ENCODE measurements around the gene MAMDC2. TPM values are rescaled to one million over a fixed set of nuclear protein-coding genes. Genes with fewer than 3 reads are reported as not detected.

MAMDC2 gene
- total and polyA plus RNA-seq, 2 donors, result 0.47 to 1.2 TPM

DNA sequence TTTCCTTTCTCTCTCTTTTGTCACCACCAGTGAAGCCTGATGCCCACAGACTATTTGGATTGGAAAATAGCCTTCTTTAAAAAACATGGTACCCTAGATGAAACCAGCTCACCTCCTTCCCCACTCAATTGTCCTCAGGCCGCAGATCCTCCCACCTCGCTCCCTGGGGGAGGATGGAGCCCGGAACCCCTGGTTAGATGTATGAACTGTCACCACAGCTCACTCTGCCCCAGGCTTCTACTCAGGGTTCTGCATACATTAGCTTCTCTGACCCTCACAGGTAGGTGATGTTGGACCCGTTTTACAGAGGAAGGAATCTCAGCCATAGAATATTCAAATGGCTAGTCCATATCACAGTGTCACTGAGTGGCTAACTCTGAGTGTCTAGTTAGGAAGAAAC is 1.8 kb downstream of the MAMDC2 start:
- Histone ChIP-seq H3K9me3 (ENCODE audit: control insufficient read depth in 2 of 2, insufficient read depth in 1 of 2, low read length in 1 of 2) (no peaks in the 10 kb centered on the region), H3K4me1 (ENCODE audit: control insufficient read depth in 2 of 2, insufficient read depth in 2 of 2, low read length in 2 of 2) (no peaks in the 10 kb centered on the region), H3K27ac (ENCODE audit: low read depth in 1 of 2, low read length in 1 of 2) (no peak overlapping the region), H3K27me3 (ENCODE audit: control insufficient read depth in 2 of 2, insufficient read depth in 1 of 2, low read length in 1 of 2) (peaks cover 17 to 48% of the 10 kb centered on the region in 2 donors), H3K36me3 (ENCODE audit: control insufficient read depth in 2 of 2, insufficient read depth in 2 of 2, low read length in 1 of 2) (no peaks in the 10 kb centered on the region), H3K4me3 (ENCODE audit: low read length in 2 of 2) (no peak overlapping the region)
- WGBS, result 97% methylated on average over 4 of the region's 4 CpGs
- no peak for DNase-seq (ENCODE audit: low read depth in 6 of 9, low spot score in 9 of 9)

DNA sequence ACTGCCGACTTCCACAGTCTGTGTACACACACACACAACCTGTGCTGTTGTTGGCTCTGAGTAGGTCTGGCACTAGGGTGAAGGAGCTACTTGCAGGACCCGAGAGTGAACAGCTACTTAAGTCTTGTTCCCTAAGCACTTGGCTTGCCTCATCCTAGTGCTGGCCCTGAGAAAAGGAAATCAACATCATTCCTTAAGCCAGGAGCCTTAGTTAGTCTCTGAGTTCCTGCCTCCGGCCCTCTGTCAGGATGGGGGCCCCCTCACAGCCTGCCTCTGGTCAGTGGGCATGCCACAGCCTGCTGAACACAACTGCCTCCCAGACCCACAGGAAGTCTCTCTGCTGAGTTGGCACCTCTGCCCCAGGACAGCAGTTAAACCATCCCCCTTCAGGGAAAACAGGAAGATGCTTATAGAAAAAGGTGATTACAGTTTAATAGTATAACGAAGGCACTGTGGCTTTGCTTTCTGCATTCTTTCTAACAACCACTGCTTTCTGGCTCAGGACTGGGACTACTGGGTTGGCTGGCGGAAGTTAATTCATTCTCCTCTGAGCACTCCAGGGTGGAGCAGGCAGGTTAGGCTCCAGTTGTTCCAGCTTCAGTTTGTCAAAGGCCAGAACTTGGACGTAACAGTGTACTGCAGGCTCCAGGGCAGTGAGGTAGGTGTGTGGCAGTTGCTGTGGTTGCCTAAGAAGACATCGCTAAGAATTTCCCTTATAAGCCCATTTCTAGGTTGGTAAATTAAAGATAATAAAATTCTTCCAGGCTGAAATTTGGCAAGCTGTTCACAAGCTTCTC is 2.8 kb downstream of the MAMDC2 start:
- 48% methylated on average over 7 of the region's 7 CpGs for WGBS
- DNase-seq (ENCODE audit: low read depth in 6 of 9, low spot score in 9 of 9), result no peak
- no peaks in the 10 kb centered on the region for H3K36me3 ChIP-seq (ENCODE audit: control insufficient read depth in 2 of 2, insufficient read depth in 2 of 2, low read length in 1 of 2)
- no peak overlapping the region for H3K27ac ChIP-seq (ENCODE audit: low read depth in 1 of 2, low read length in 1 of 2)
- H3K9me3 ChIP-seq (ENCODE audit: control insufficient read depth in 2 of 2, insufficient read depth in 1 of 2, low read length in 1 of 2), result no peaks in the 10 kb centered on the region
- H3K27me3 ChIP-seq (ENCODE audit: control insufficient read depth in 2 of 2, insufficient read depth in 1 of 2, low read length in 1 of 2), result peaks cover 17 to 48% of the 10 kb centered on the region in 2 donors
- H3K4me3 ChIP-seq (ENCODE audit: low read length in 2 of 2), result no peak overlapping the region
- no peaks in the 10 kb centered on the region for H3K4me1 ChIP-seq (ENCODE audit: control insufficient read depth in 2 of 2, insufficient read depth in 2 of 2, low read length in 2 of 2)

DNA sequence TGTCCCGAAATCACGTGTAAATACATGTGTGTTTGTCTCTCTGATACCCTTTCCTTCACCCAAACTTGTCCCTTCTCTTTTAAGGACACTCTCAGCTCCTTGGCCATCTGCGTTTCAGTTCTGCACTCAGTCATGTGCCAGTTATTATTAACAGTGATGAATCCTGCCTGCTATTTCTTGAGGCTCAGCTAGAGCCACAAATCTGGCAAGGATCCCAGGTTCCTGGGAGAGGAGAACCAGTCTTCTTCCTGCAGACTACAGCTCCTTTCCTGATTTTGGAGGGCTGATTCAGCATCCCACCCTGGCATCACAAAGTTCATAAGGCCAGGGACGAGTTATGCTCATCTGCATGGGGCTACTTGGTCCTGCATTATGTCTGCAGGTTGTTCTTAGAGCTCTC is 5.6 kb downstream of the MAMDC2 start:
- WGBS, result 65% methylated on average over 4 of the region's 4 CpGs
- Histone ChIP-seq H3K9me3 (ENCODE audit: control insufficient read depth in 2 of 2, insufficient read depth in 1 of 2, low read length in 1 of 2) (no peaks in the 10 kb centered on the region), H3K27ac (ENCODE audit: low read depth in 1 of 2, low read length in 1 of 2) (no peak overlapping the region), H3K4me1 (ENCODE audit: control insufficient read depth in 2 of 2, insufficient read depth in 2 of 2, low read length in 2 of 2) (no peaks in the 10 kb centered on the region), H3K36me3 (ENCODE audit: control insufficient read depth in 2 of 2, insufficient read depth in 2 of 2, low read length in 1 of 2) (no peaks in the 10 kb centered on the region), H3K4me3 (ENCODE audit: low read length in 2 of 2) (no peak overlapping the region), H3K27me3 (ENCODE audit: control insufficient read depth in 2 of 2, insufficient read depth in 1 of 2, low read length in 1 of 2) (peaks cover 7 to 23% of the 10 kb centered on the region in 2 donors)
- DNase-seq (ENCODE audit: low read depth in 6 of 9, low spot score in 9 of 9), result no peak

DNA sequence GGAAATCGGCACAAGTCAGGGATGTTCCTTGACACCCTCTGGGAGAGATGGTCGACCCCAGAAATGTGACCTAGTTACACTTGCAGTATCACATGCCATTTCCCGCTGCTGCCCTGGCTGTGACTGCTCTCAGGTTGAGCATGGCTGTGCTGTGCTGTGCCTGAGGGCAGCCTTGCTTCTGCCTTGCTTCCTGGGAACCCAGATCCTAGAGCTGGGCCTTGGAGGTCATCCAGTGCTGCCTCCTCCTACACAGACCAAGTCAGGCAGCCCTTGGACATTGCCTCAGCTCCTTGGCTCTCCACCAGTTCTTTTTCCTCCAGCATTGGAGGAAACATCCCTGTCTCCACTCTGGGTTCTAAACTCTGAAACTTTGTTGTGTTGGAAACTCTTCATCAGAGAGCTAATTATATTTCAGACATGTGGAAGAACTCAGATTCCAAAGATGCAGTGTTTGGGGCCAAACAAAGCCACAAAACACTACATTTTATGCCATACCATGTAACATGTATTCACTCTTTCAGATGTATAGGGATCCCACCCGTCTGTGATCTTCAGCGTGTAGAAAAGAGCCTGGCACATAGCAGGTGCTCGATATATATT is 6.1 kb downstream of the MAMDC2 start:
- H3K27ac ChIP-seq (ENCODE audit: low read depth in 1 of 2, low read length in 1 of 2), result no peak overlapping the region
- 90% methylated on average over 6 of the region's 6 CpGs for WGBS
- H3K4me1 ChIP-seq (ENCODE audit: control insufficient read depth in 2 of 2, insufficient read depth in 2 of 2, low read length in 2 of 2), result no peaks in the 10 kb centered on the region
- DNase-seq (ENCODE audit: low read depth in 6 of 9, low spot score in 9 of 9), result no peak
- no peaks in the 10 kb centered on the region for H3K36me3 ChIP-seq (ENCODE audit: control insufficient read depth in 2 of 2, insufficient read depth in 2 of 2, low read length in 1 of 2)
- H3K27me3 ChIP-seq (ENCODE audit: control insufficient read depth in 2 of 2, insufficient read depth in 1 of 2, low read length in 1 of 2), result peaks cover 2 to 17% of the 10 kb centered on the region in 2 donors
- no peak overlapping the region for H3K4me3 ChIP-seq (ENCODE audit: low read length in 2 of 2)
- H3K9me3 ChIP-seq (ENCODE audit: control insufficient read depth in 2 of 2, insufficient read depth in 1 of 2, low read length in 1 of 2), result no peaks in the 10 kb centered on the region

DNA sequence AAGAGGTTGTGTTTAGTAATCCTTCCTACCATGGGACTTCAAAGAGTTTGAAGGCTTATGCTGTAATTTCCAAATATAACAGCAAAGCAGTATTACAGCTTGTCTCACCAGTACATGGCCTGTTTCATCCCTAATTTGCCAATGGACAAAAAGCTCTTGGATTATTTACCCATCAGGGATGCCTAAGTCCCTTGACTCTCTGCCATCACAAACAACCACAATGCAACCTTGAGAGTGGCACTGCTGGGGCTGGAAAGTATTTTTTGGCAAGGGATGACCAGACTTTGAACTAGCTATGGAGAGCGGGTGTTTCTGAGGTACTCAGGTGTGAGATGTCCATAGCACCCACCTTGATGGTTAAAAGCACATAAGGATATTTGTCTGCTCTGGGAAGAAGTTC is 9.1 kb downstream of the MAMDC2 start:
- Histone ChIP-seq H3K4me3 (ENCODE audit: low read length in 2 of 2) (no peak overlapping the region), H3K36me3 (ENCODE audit: control insufficient read depth in 2 of 2, insufficient read depth in 2 of 2, low read length in 1 of 2) (no peaks in the 10 kb centered on the region), H3K27ac (ENCODE audit: low read depth in 1 of 2, low read length in 1 of 2) (no peak overlapping the region), H3K9me3 (ENCODE audit: control insufficient read depth in 2 of 2, insufficient read depth in 1 of 2, low read length in 1 of 2) (no peaks in the 10 kb centered on the region), H3K27me3 (ENCODE audit: control insufficient read depth in 2 of 2, insufficient read depth in 1 of 2, low read length in 1 of 2) (no peaks in the 10 kb centered on the region), H3K4me1 (ENCODE audit: control insufficient read depth in 2 of 2, insufficient read depth in 2 of 2, low read length in 2 of 2) (no peaks in the 10 kb centered on the region)
- 94% methylated on average over 1 of the region's 1 CpG for WGBS
- no peak for DNase-seq (ENCODE audit: low read depth in 6 of 9, low spot score in 9 of 9)

DNA sequence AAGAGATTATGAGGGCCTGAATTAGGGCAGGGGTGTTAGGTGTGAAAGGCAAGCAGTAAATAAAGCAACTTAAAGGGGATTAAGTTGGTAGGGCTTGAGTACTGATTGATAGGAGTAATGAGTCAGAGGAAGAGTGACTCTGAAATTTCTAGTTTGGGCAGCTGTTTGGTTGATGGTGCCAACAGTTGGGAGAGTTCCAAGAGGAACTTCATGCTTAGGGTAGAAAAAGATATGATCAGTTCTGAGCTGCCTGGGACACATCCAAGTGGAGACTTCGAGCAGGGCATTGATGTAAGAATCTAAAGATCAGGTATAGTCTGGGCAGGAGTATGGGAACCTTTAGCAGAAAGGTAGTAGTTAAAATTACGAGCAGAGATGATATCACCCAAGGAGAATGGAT is 10.2 kb downstream of the MAMDC2 start:
- 49% methylated on average over 2 of the region's 2 CpGs for WGBS
- H3K4me1 ChIP-seq (ENCODE audit: control insufficient read depth in 2 of 2, insufficient read depth in 2 of 2, low read length in 2 of 2), result no peaks in the 10 kb centered on the region
- no peaks in the 10 kb centered on the region for H3K36me3 ChIP-seq (ENCODE audit: control insufficient read depth in 2 of 2, insufficient read depth in 2 of 2, low read length in 1 of 2)
- H3K27ac ChIP-seq (ENCODE audit: low read depth in 1 of 2, low read length in 1 of 2), result no peak overlapping the region
- no peaks in the 10 kb centered on the region for H3K27me3 ChIP-seq (ENCODE audit: control insufficient read depth in 2 of 2, insufficient read depth in 1 of 2, low read length in 1 of 2)
- no peak overlapping the region for H3K4me3 ChIP-seq (ENCODE audit: low read length in 2 of 2)
- H3K9me3 ChIP-seq (ENCODE audit: control insufficient read depth in 2 of 2, insufficient read depth in 1 of 2, low read length in 1 of 2), result no peaks in the 10 kb centered on the region
- no peak for DNase-seq (ENCODE audit: low read depth in 6 of 9, low spot score in 9 of 9)

DNA sequence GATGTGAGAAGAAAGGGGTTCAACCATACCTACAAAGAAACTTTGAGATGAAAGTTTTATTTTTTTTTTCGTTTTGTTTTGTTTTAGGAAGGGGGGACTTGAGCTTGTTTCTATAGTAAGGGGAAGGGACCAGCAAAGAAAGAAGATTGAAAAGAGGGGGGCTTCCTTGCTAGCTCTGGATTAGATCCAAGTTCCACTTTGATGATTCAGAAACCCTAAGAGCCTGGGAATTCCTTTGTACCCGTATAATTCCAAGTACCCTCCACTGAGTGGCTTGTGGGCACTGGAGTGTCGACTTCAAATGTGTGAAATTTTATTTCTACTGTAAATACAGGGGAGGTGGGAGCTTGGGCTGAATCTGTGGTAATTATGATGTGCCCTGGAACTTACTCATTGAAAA is 10.9 kb downstream of the MAMDC2 start:
- Histone ChIP-seq H3K9me3 (ENCODE audit: control insufficient read depth in 2 of 2, insufficient read depth in 1 of 2, low read length in 1 of 2) (no peaks in the 10 kb centered on the region), H3K4me3 (ENCODE audit: low read length in 2 of 2) (no peak overlapping the region), H3K27me3 (ENCODE audit: control insufficient read depth in 2 of 2, insufficient read depth in 1 of 2, low read length in 1 of 2) (no peaks in the 10 kb centered on the region), H3K36me3 (ENCODE audit: control insufficient read depth in 2 of 2, insufficient read depth in 2 of 2, low read length in 1 of 2) (no peaks in the 10 kb centered on the region), H3K4me1 (ENCODE audit: control insufficient read depth in 2 of 2, insufficient read depth in 2 of 2, low read length in 2 of 2) (no peaks in the 10 kb centered on the region), H3K27ac (ENCODE audit: low read depth in 1 of 2, low read length in 1 of 2) (no peak overlapping the region)
- DNase-seq (ENCODE audit: low read depth in 6 of 9, low spot score in 9 of 9), result no peak
- WGBS, result 74% methylated on average over 3 of the region's 3 CpGs

DNA sequence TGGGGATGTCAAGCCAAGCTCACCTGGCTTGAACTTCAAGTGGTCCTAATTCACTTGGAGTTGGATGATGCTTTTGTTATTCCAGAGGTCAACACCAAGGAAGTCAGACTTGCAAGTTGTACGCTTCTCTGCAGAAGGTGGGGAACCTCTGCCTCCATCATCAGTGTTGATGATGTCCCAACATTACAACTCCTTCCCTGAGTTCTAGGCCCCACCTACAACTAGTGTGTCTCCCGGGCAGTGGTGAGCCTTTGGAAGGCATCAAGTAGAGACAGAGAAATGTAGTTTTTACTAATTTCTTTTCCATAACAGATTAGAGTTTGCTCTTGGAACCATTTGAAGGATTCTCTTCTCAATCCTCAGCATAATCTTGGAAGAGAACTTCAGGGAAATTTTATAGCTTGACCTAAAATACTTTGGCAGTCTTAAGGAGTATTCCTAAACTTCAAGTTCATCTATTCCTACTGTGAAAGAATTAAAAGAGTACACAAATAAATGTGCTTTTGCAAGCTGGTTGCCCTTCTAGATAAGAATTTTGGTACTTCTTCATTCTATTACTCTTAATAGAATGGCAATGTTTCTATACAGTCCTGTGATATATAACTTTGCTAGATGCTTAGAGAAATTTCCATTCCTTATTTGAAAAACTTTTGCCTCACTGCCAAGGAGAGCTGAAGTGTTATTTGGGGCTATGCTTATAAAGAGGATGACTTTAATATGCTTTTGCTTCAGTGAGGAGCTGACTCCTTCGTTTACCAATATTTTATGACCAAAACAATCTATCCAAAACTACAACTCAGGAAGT is 12.0 kb downstream of the MAMDC2 start:
- 95% methylated on average over 3 of the region's 3 CpGs for WGBS
- Histone ChIP-seq H3K36me3 (ENCODE audit: control insufficient read depth in 2 of 2, insufficient read depth in 2 of 2, low read length in 1 of 2) (no peaks in the 10 kb centered on the region), H3K27ac (ENCODE audit: low read depth in 1 of 2, low read length in 1 of 2) (no peak overlapping the region), H3K4me1 (ENCODE audit: control insufficient read depth in 2 of 2, insufficient read depth in 2 of 2, low read length in 2 of 2) (no peaks in the 10 kb centered on the region), H3K27me3 (ENCODE audit: control insufficient read depth in 2 of 2, insufficient read depth in 1 of 2, low read length in 1 of 2) (no peaks in the 10 kb centered on the region), H3K4me3 (ENCODE audit: low read length in 2 of 2) (no peak overlapping the region), H3K9me3 (ENCODE audit: control insufficient read depth in 2 of 2, insufficient read depth in 1 of 2, low read length in 1 of 2) (no peaks in the 10 kb centered on the region)
- no peak for DNase-seq (ENCODE audit: low read depth in 6 of 9, low spot score in 9 of 9)
